Heart left ventricle (tissue), 13 donors: ENCODE data around the gene CINP.

Experiments used
- CTCF ChIP-seq, 12 donors: fragments of 200-600 bp; sonication (generic) in 4 of 12; IDR thresholded peaks; one replicate each; pipeline versions ENCODE4 v1.5.0 to v1.8.0; 2018 to 2022; ENCODE audit warnings: antibody characterized with exemption in 12 of 12, mild to moderate bottlenecking in 5 of 12
- POLR2A ChIP-seq, 2 donors: fragments of 450-650 bp; IDR thresholded peaks; one replicate each; pipeline ENCODE4 v1.6.1; 2017; ENCODE audit warnings: antibody characterized with exemption in 2 of 2, mild to moderate bottlenecking in 2 of 2, moderate library complexity in 2 of 2
- donor health status: ischemic (EF 13 %, LVEDD 7.1; RV severe dilation, severe dysfunction).
- donor health status: DM: no; HTN: yes; CAD: no.
- donor health status: DM: no; HTN: no; CAD: no.
- donor health status: ischemic (EF 25% LVEDD 6.9; RV normal size, moderate dysfunction).
- donor health status: ischemic (EF 25% LVEDD 5.7; RV mildly dilated, moderate dysfunction).
- donor health status: ischemic (EF 35%, LVEDD 5.7; RV mildly dilated, moderate dysfunction).
- donor health status: nonischemic (EF 11% LVEDD 7.7; RV severe dilation, severe dysfunction).
- donor health status: DM: yes; HTN: yes; CAD: no.
- donor health status: PGD.
- donor health status: ischemic (EF 29% LVEDD 5.4; RV normal size, mild dysfunction).
- donor health status: nonischemic (EF 23%, LVEDD 6.1; RV moderate dilation, normal function).

GRCh38 chr14:102396521-102396920, 33.8 kb upstream of the CINP start:
- no peak for TF ChIP-seq CTCF (IDR thresholded peaks at IDR 0.05)
- TF ChIP-seq POLR2A (IDR thresholded peaks at IDR 0.05) = no peak
